ENCODE data around the gene SCAPER. TPM values are rescaled to one million over a fixed set of nuclear protein-coding genes. Genes with fewer than 3 reads are reported as not detected.

The SCAPER gene
- polyA plus RNA-seq, 3 donors from 2014 or later, result 6.8 to 23.6 (median 6.8) TPM

GRCh38 chr15:76390571-76390970, 514.6 kb downstream of the SCAPER start:
- Mint-ChIP-seq H3K36me3 (peaks cover 4 to 22% (median 10%) of the 10 kb centered on the region in 3 donors), H3K4me1 (no peaks in the 10 kb centered on the region), H3K27ac (no peak overlapping the region), H3K27me3 (ENCODE audit: low read depth in 3 of 3) (peaks cover 0 to 1% (median 0%) of the 10 kb centered on the region in 3 donors), H3K4me3 (no peak overlapping the region), H3K9me3 (no peaks in the 10 kb centered on the region)
- no peak for DNase-seq

GRCh38 chr15:76386926-76387325, 518.2 kb downstream of the SCAPER start:
- Mint-ChIP-seq H3K27ac (no peak overlapping the region), H3K36me3 (peaks cover 4 to 26% (median 10%) of the 10 kb centered on the region in 3 donors), H3K4me3 (no peak overlapping the region), H3K27me3 (ENCODE audit: low read depth in 3 of 3) (peaks cover 0 to 1% (median 0%) of the 10 kb centered on the region in 3 donors), H3K9me3 (no peaks in the 10 kb centered on the region), H3K4me1 (no peaks in the 10 kb centered on the region)
- DNase-seq, result no peak

GRCh38 chr15:76386178-76386577, 519.0 kb downstream of the SCAPER start:
- H3K9me3 Mint-ChIP-seq, result no peaks in the 10 kb centered on the region
- no peak for DNase-seq
- H3K4me1 Mint-ChIP-seq, result no peaks in the 10 kb centered on the region
- peaks cover 0 to 1% (median 0%) of the 10 kb centered on the region in 3 donors for H3K27me3 Mint-ChIP-seq (ENCODE audit: low read depth in 3 of 3)
- no peak overlapping the region for H3K4me3 Mint-ChIP-seq
- no peak overlapping the region for H3K27ac Mint-ChIP-seq
- H3K36me3 Mint-ChIP-seq, result peaks cover 4 to 29% (median 10%) of the 10 kb centered on the region in 3 donors

- H3K4me3 Mint-ChIP-seq, result no peak overlapping the region
- no peaks in the 10 kb centered on the region for H3K9me3 Mint-ChIP-seq
- no peak for DNase-seq
- no peak overlapping the region for H3K27ac Mint-ChIP-seq
- H3K27me3 Mint-ChIP-seq (ENCODE audit: low read depth in 3 of 3), result peaks cover 0 to 1% (median 0%) of the 10 kb centered on the region in 3 donors
- H3K4me1 Mint-ChIP-seq, result no peaks in the 10 kb centered on the region
- H3K36me3 Mint-ChIP-seq, result peaks cover 7 to 41% (median 10%) of the 10 kb centered on the region in 3 donors
Observed at GRCh38 chr15:76384409-76384808, 520.7 kb downstream of the SCAPER start.

GRCh38 chr15:76382987-76383728, 522.0 kb downstream of the SCAPER start:
- H3K4me1 Mint-ChIP-seq, result no peaks in the 10 kb centered on the region
- H3K4me3 Mint-ChIP-seq, result no peak overlapping the region
- peaks cover 10 to 43% (median 12%) of the 10 kb centered on the region in 3 donors for H3K36me3 Mint-ChIP-seq
- no peaks in the 10 kb centered on the region for H3K9me3 Mint-ChIP-seq
- peaks cover 0 to 1% (median 0%) of the 10 kb centered on the region in 3 donors for H3K27me3 Mint-ChIP-seq (ENCODE audit: low read depth in 3 of 3)
- DNase-seq, result no peak
- H3K27ac Mint-ChIP-seq, result no peak overlapping the region

GRCh38 chr15:76381366-76381765, 523.8 kb downstream of the SCAPER start:
- no peak for DNase-seq
- H3K27me3 Mint-ChIP-seq (ENCODE audit: low read depth in 3 of 3), result peaks cover 0 to 2% (median 0%) of the 10 kb centered on the region in 3 donors
- H3K9me3 Mint-ChIP-seq, result no peaks in the 10 kb centered on the region
- H3K4me3 Mint-ChIP-seq, result no peak overlapping the region
- H3K27ac Mint-ChIP-seq, result no peak overlapping the region
- peaks cover under 1 to 32% (median 15%) of the 10 kb centered on the region in 3 donors for H3K36me3 Mint-ChIP-seq
- no peaks in the 10 kb centered on the region for H3K4me1 Mint-ChIP-seq

GRCh38 chr15:76380249-76380648, 524.9 kb downstream of the SCAPER start:
- Mint-ChIP-seq H3K9me3 (no peaks in the 10 kb centered on the region), H3K4me3 (no peak overlapping the region), H3K36me3 (peaks cover 0 to 28% (median 15%) of the 10 kb centered on the region in 3 donors), H3K27me3 (ENCODE audit: low read depth in 3 of 3) (peaks cover 0 to 2% (median 0%) of the 10 kb centered on the region in 3 donors), H3K27ac (no peak overlapping the region), H3K4me1 (no peaks in the 10 kb centered on the region)
- no peak for DNase-seq

GRCh38 chr15:76378691-76379090, 526.4 kb downstream of the SCAPER start:
- Mint-ChIP-seq H3K4me3 (no peak overlapping the region), H3K27me3 (ENCODE audit: low read depth in 3 of 3) (peaks cover 0 to 2% (median 0%) of the 10 kb centered on the region in 3 donors), H3K9me3 (no peaks in the 10 kb centered on the region), H3K36me3 (peaks cover 0 to 26% (median 18%) of the 10 kb centered on the region in 3 donors), H3K27ac (no peak overlapping the region), H3K4me1 (no peaks in the 10 kb centered on the region)
- DNase-seq, result no peak

GRCh38 chr15:76377751-76378150, 527.4 kb downstream of the SCAPER start:
- no peaks in the 10 kb centered on the region for H3K9me3 Mint-ChIP-seq
- peaks cover 0 to 2% (median 0%) of the 10 kb centered on the region in 3 donors for H3K27me3 Mint-ChIP-seq (ENCODE audit: low read depth in 3 of 3)

GRCh38 chr15:76377217-76377616, 527.9 kb downstream of the SCAPER start:
- no peak for DNase-seq
- H3K27me3 Mint-ChIP-seq (ENCODE audit: low read depth in 3 of 3), result peaks cover 0 to 2% (median 0%) of the 10 kb centered on the region in 3 donors
- H3K27ac Mint-ChIP-seq, result no peak overlapping the region
- H3K9me3 Mint-ChIP-seq, result no peaks in the 10 kb centered on the region
- H3K4me1 Mint-ChIP-seq, result no peaks in the 10 kb centered on the region
- no peak overlapping the region for H3K4me3 Mint-ChIP-seq
- H3K36me3 Mint-ChIP-seq, result peaks cover 4 to 27% (median 26%) of the 10 kb centered on the region in 3 donors

More at GRCh38 chr15:76377751-76378150, 527.4 kb downstream of the SCAPER start:
- H3K4me1 Mint-ChIP-seq, result no peaks in the 10 kb centered on the region
- H3K27ac Mint-ChIP-seq, result no peak overlapping the region
- peaks cover 3 to 25% (median 24%) of the 10 kb centered on the region in 3 donors for H3K36me3 Mint-ChIP-seq
- no peak for DNase-seq
- H3K4me3 Mint-ChIP-seq, result no peak overlapping the region

- Mint-ChIP-seq H3K27me3 (ENCODE audit: low read depth in 3 of 3) (peaks cover 0 to 2% (median 0%) of the 10 kb centered on the region in 3 donors), H3K9me3 (no peaks in the 10 kb centered on the region), H3K27ac (no peak overlapping the region), H3K4me3 (no peak overlapping the region), H3K4me1 (no peaks in the 10 kb centered on the region), H3K36me3 (peaks cover 8 to 31% (median 30%) of the 10 kb centered on the region in 3 donors)
- no peak for DNase-seq
Observed at GRCh38 chr15:76376816-76377215, 528.3 kb downstream of the SCAPER start.

GRCh38 chr15:76376029-76376428, 529.1 kb downstream of the SCAPER start:
- no peak for DNase-seq
- H3K9me3 Mint-ChIP-seq, result no peaks in the 10 kb centered on the region

GRCh38 chr15:76368122-76368621, 537.0 kb downstream of the SCAPER start:
- no peak overlapping the region for H3K27ac Mint-ChIP-seq
- H3K27me3 Mint-ChIP-seq (ENCODE audit: low read depth in 3 of 3), result peaks cover 0 to 1% (median 0%) of the 10 kb centered on the region in 3 donors
- no peak overlapping the region for H3K4me3 Mint-ChIP-seq

More at GRCh38 chr15:76376029-76376428, 529.1 kb downstream of the SCAPER start:
- no peak overlapping the region for H3K4me3 Mint-ChIP-seq
- peaks cover 0 to 2% (median 0%) of the 10 kb centered on the region in 3 donors for H3K27me3 Mint-ChIP-seq (ENCODE audit: low read depth in 3 of 3)
- no peaks in the 10 kb centered on the region for H3K4me1 Mint-ChIP-seq
- H3K36me3 Mint-ChIP-seq, result peaks cover 8 to 31% (median 25%) of the 10 kb centered on the region in 3 donors
- H3K27ac Mint-ChIP-seq, result no peak overlapping the region

GRCh38 chr15:76366714-76367113, 538.4 kb downstream of the SCAPER start:
- H3K9me3 Mint-ChIP-seq, result no peaks in the 10 kb centered on the region
- no peak for DNase-seq
- H3K36me3 Mint-ChIP-seq, result peaks cover 0 to 16% (median 9%) of the 10 kb centered on the region in 3 donors
- no peak overlapping the region for H3K27ac Mint-ChIP-seq
- H3K27me3 Mint-ChIP-seq (ENCODE audit: low read depth in 3 of 3), result peaks cover 0 to 1% (median 0%) of the 10 kb centered on the region in 3 donors
- H3K4me3 Mint-ChIP-seq, result no peak overlapping the region
- H3K4me1 Mint-ChIP-seq, result no peaks in the 10 kb centered on the region

More at GRCh38 chr15:76368122-76368621, 537.0 kb downstream of the SCAPER start:
- no peaks in the 10 kb centered on the region for H3K9me3 Mint-ChIP-seq
- peaks cover 6 to 20% (median 11%) of the 10 kb centered on the region in 3 donors for H3K36me3 Mint-ChIP-seq
- H3K4me1 Mint-ChIP-seq, result no peaks in the 10 kb centered on the region
- no peak for DNase-seq

Measured in immature natural killer cell (primary cell).